Measurements from ENCODE around the gene ACO2.
"Not testable (repeated sequence)": the region's sequence is repeated elsewhere in the genome, so short reads cannot be mapped to it uniquely, and the experiment has no call there.

The ACO2 gene

GRCh38 chr22:41565403-41566054, 96.6 kb downstream of the ACO2 start:
- H3K36me3 ChIP-seq (ENCODE audit: control insufficient read depth in 1 of 2, insufficient read depth in 2 of 2, low read length in 2 of 2): no peaks in the 10 kb centered on the region
- H3K27me3 ChIP-seq (ENCODE audit: control insufficient read depth in 1 of 2, insufficient read depth in 2 of 2, low read length in 2 of 2): no peaks in the 10 kb centered on the region
- H3K9me3 ChIP-seq (ENCODE audit: control insufficient read depth in 1 of 2, low read length in 2 of 2): no peaks in the 10 kb centered on the region
- no peak overlapping the region for H3K9ac ChIP-seq (ENCODE audit: low read depth in 1 of 2, low read length in 2 of 2)
- H3K4me1 ChIP-seq (ENCODE audit: control insufficient read depth in 1 of 2, insufficient read depth in 2 of 2, low read length in 2 of 2): no peaks in the 10 kb centered on the region
- no peak overlapping the region for H3K27ac ChIP-seq (ENCODE audit: low read depth, low read length)
- no peak overlapping the region for H3K4me3 ChIP-seq (ENCODE audit: low read depth in 1 of 2, low read length in 2 of 2)

GRCh38 chr22:41567512-41567768, 98.5 kb downstream of the ACO2 start:
- H3K4me1 ChIP-seq (ENCODE audit: control insufficient read depth in 1 of 2, insufficient read depth in 2 of 2, low read length in 2 of 2): no peaks in the 10 kb centered on the region

DNA sequence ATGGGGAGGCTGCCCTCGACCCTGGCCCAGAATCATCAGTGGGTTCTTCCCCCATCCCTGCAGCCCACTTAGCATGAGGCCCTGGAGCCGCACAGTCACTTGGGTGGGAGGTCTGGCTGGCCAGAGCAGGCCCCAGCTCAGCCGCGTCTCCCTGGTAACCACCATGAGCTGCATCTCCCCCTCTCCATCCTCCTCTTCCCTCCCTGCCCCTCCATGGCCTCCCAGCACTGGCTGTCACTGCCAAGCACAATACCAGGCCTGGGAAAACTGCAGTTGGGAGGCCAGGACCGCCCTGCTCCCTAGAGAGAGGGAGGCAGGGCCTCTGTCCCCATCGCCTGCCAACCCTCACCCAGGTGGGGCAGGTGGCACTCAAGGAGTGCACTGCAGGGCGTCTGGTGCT, 99.9 kb downstream of the ACO2 start:
- no peak overlapping the region for H3K27ac ChIP-seq (ENCODE audit: low read depth, low read length)
- H3K9ac ChIP-seq (ENCODE audit: low read depth in 1 of 2, low read length in 2 of 2): no peak overlapping the region
- no peaks in the 10 kb centered on the region for H3K27me3 ChIP-seq (ENCODE audit: control insufficient read depth in 1 of 2, insufficient read depth in 2 of 2, low read length in 2 of 2)
- H3K4me3 ChIP-seq (ENCODE audit: low read depth in 1 of 2, low read length in 2 of 2): no peak overlapping the region
- no peaks in the 10 kb centered on the region for H3K4me1 ChIP-seq (ENCODE audit: control insufficient read depth in 1 of 2, insufficient read depth in 2 of 2, low read length in 2 of 2)
- no peaks in the 10 kb centered on the region for H3K36me3 ChIP-seq (ENCODE audit: control insufficient read depth in 1 of 2, insufficient read depth in 2 of 2, low read length in 2 of 2)
- no peaks in the 10 kb centered on the region for H3K9me3 ChIP-seq (ENCODE audit: control insufficient read depth in 1 of 2, low read length in 2 of 2)

More at GRCh38 chr22:41567512-41567768, 98.5 kb downstream of the ACO2 start:
- no peaks in the 10 kb centered on the region for H3K36me3 ChIP-seq (ENCODE audit: control insufficient read depth in 1 of 2, insufficient read depth in 2 of 2, low read length in 2 of 2)
- no peak overlapping the region for H3K27ac ChIP-seq (ENCODE audit: low read depth, low read length)
- no peaks in the 10 kb centered on the region for H3K9me3 ChIP-seq (ENCODE audit: control insufficient read depth in 1 of 2, low read length in 2 of 2)
- H3K9ac ChIP-seq (ENCODE audit: low read depth in 1 of 2, low read length in 2 of 2): no peak overlapping the region
- no peak overlapping the region for H3K4me3 ChIP-seq (ENCODE audit: low read depth in 1 of 2, low read length in 2 of 2)
- H3K27me3 ChIP-seq (ENCODE audit: control insufficient read depth in 1 of 2, insufficient read depth in 2 of 2, low read length in 2 of 2): no peaks in the 10 kb centered on the region

- Histone ChIP-seq H3K4me3 (ENCODE audit: low read depth in 1 of 2, low read length in 2 of 2) (no peak overlapping the region), H3K9ac (ENCODE audit: low read depth in 1 of 2, low read length in 2 of 2) (no peak overlapping the region), H3K36me3 (ENCODE audit: control insufficient read depth in 1 of 2, insufficient read depth in 2 of 2, low read length in 2 of 2) (peaks cover 0 to 3% of the 10 kb centered on the region in 2 donors), H3K27me3 (ENCODE audit: control insufficient read depth in 1 of 2, insufficient read depth in 2 of 2, low read length in 2 of 2) (no peaks in the 10 kb centered on the region), H3K27ac (ENCODE audit: low read depth, low read length) (no peak overlapping the region), H3K9me3 (ENCODE audit: control insufficient read depth in 1 of 2, low read length in 2 of 2) (no peaks in the 10 kb centered on the region), H3K4me1 (ENCODE audit: control insufficient read depth in 1 of 2, insufficient read depth in 2 of 2, low read length in 2 of 2) (no peaks in the 10 kb centered on the region)
Measured at GRCh38 chr22:41570221-41570620, 101.3 kb downstream of the ACO2 start.

GRCh38 chr22:41571786-41572185, 102.9 kb downstream of the ACO2 start:
- Histone ChIP-seq H3K27ac (ENCODE audit: low read depth, low read length) (no peak overlapping the region), H3K27me3 (ENCODE audit: control insufficient read depth in 1 of 2, insufficient read depth in 2 of 2, low read length in 2 of 2) (no peaks in the 10 kb centered on the region), H3K4me1 (ENCODE audit: control insufficient read depth in 1 of 2, insufficient read depth in 2 of 2, low read length in 2 of 2) (no peaks in the 10 kb centered on the region), H3K36me3 (ENCODE audit: control insufficient read depth in 1 of 2, insufficient read depth in 2 of 2, low read length in 2 of 2) (peaks cover 5 to 14% of the 10 kb centered on the region in 2 donors), H3K4me3 (ENCODE audit: low read depth in 1 of 2, low read length in 2 of 2) (no peak overlapping the region), H3K9me3 (ENCODE audit: control insufficient read depth in 1 of 2, low read length in 2 of 2) (no peaks in the 10 kb centered on the region), H3K9ac (ENCODE audit: low read depth in 1 of 2, low read length in 2 of 2) (no peak overlapping the region)

GRCh38 chr22:41572305-41572704, 103.4 kb downstream of the ACO2 start:
- not testable (repeated sequence) for H3K27ac ChIP-seq (ENCODE audit: low read depth, low read length); H3K4me3 ChIP-seq (ENCODE audit: low read depth in 1 of 2, low read length in 2 of 2); H3K9ac ChIP-seq (ENCODE audit: low read depth in 1 of 2, low read length in 2 of 2); H3K9me3 ChIP-seq (ENCODE audit: control insufficient read depth in 1 of 2, low read length in 2 of 2); H3K27me3 ChIP-seq (ENCODE audit: control insufficient read depth in 1 of 2, insufficient read depth in 2 of 2, low read length in 2 of 2); H3K4me1 ChIP-seq (ENCODE audit: control insufficient read depth in 1 of 2, insufficient read depth in 2 of 2, low read length in 2 of 2)
- peaks cover 10 to 19% of the 10 kb centered on the region in 2 donors for H3K36me3 ChIP-seq (ENCODE audit: control insufficient read depth in 1 of 2, insufficient read depth in 2 of 2, low read length in 2 of 2)

GRCh38 chr22:41573677-41574076, 104.8 kb downstream of the ACO2 start:
- no peaks in the 10 kb centered on the region for H3K27me3 ChIP-seq (ENCODE audit: control insufficient read depth in 1 of 2, insufficient read depth in 2 of 2, low read length in 2 of 2)
- no peak overlapping the region for H3K27ac ChIP-seq (ENCODE audit: low read depth, low read length)
- no peak overlapping the region for H3K4me3 ChIP-seq (ENCODE audit: low read depth in 1 of 2, low read length in 2 of 2)
- H3K9me3 ChIP-seq (ENCODE audit: control insufficient read depth in 1 of 2, low read length in 2 of 2): no peaks in the 10 kb centered on the region
- peaks cover 13 to 33% of the 10 kb centered on the region in 2 donors for H3K36me3 ChIP-seq (ENCODE audit: control insufficient read depth in 1 of 2, insufficient read depth in 2 of 2, low read length in 2 of 2)
- no peaks in the 10 kb centered on the region for H3K4me1 ChIP-seq (ENCODE audit: control insufficient read depth in 1 of 2, insufficient read depth in 2 of 2, low read length in 2 of 2)
- no peak overlapping the region for H3K9ac ChIP-seq (ENCODE audit: low read depth in 1 of 2, low read length in 2 of 2)

- no peak overlapping the region for H3K4me3 ChIP-seq (ENCODE audit: low read depth in 1 of 2, low read length in 2 of 2)
- peaks cover 14 to 44% of the 10 kb centered on the region in 2 donors for H3K36me3 ChIP-seq (ENCODE audit: control insufficient read depth in 1 of 2, insufficient read depth in 2 of 2, low read length in 2 of 2)
- no peaks in the 10 kb centered on the region for H3K4me1 ChIP-seq (ENCODE audit: control insufficient read depth in 1 of 2, insufficient read depth in 2 of 2, low read length in 2 of 2)
- H3K27me3 ChIP-seq (ENCODE audit: control insufficient read depth in 1 of 2, insufficient read depth in 2 of 2, low read length in 2 of 2): no peaks in the 10 kb centered on the region
- H3K27ac ChIP-seq (ENCODE audit: low read depth, low read length): no peak overlapping the region
- no peak overlapping the region for H3K9ac ChIP-seq (ENCODE audit: low read depth in 1 of 2, low read length in 2 of 2)
- H3K9me3 ChIP-seq (ENCODE audit: control insufficient read depth in 1 of 2, low read length in 2 of 2): no peaks in the 10 kb centered on the region
Measured at GRCh38 chr22:41574847-41575381, 106.0 kb downstream of the ACO2 start.

DNA sequence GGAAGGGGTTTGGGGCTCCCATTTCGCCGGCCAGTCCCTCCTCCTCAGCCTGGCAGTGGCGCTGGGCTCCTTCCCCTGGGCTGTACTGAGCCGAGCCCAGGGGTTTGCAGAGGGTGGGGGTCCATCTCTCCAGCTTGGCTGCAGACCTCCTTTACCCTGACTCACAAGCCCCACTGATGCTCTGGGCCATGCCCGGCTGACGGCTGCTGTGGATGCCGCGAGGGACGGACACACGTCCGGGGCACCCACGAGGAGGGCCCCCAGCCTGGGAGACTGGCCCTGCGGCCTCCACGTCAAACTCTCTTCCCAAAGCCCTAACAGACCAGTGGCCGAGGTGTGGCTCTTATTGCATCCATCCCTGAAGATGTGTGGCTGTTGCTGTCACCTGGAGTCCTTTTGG, 106.6 kb downstream of the ACO2 start:
- Histone ChIP-seq H3K9me3 (ENCODE audit: control insufficient read depth in 1 of 2, low read length in 2 of 2) (no peaks in the 10 kb centered on the region), H3K36me3 (ENCODE audit: control insufficient read depth in 1 of 2, insufficient read depth in 2 of 2, low read length in 2 of 2) (peaks cover 18 to 50% of the 10 kb centered on the region in 2 donors), H3K9ac (ENCODE audit: low read depth in 1 of 2, low read length in 2 of 2) (no peak overlapping the region), H3K27me3 (ENCODE audit: control insufficient read depth in 1 of 2, insufficient read depth in 2 of 2, low read length in 2 of 2) (no peaks in the 10 kb centered on the region), H3K4me1 (ENCODE audit: control insufficient read depth in 1 of 2, insufficient read depth in 2 of 2, low read length in 2 of 2) (no peaks in the 10 kb centered on the region), H3K4me3 (ENCODE audit: low read depth in 1 of 2, low read length in 2 of 2) (no peak overlapping the region), H3K27ac (ENCODE audit: low read depth, low read length) (no peak overlapping the region)

DNA sequence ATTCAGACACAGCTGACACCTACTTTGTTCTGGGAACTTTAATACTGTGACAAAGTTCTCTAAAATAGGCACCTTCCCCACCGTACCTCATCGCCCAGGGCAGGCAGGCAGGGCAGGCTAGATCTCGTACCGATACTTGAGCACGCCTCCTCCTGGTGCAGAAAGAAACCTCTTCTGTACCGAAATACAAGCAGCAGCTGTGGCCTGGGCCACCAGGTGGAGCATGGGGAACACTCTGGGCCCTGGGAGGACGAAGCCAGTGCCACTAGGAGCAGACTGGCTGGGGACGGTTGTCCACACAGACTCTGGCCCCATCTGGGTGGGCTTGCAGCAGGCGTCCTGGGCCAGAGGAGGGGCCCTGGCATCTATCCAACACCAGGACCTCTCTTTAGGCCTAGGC, 108.0 kb downstream of the ACO2 start:
- H3K9ac ChIP-seq (ENCODE audit: low read depth in 1 of 2, low read length in 2 of 2): no peak overlapping the region
- peaks cover 18 to 53% of the 10 kb centered on the region in 2 donors for H3K36me3 ChIP-seq (ENCODE audit: control insufficient read depth in 1 of 2, insufficient read depth in 2 of 2, low read length in 2 of 2)
- H3K27me3 ChIP-seq (ENCODE audit: control insufficient read depth in 1 of 2, insufficient read depth in 2 of 2, low read length in 2 of 2): no peaks in the 10 kb centered on the region
- H3K4me1 ChIP-seq (ENCODE audit: control insufficient read depth in 1 of 2, insufficient read depth in 2 of 2, low read length in 2 of 2): no peaks in the 10 kb centered on the region
- no peak overlapping the region for H3K27ac ChIP-seq (ENCODE audit: low read depth, low read length)
- H3K9me3 ChIP-seq (ENCODE audit: control insufficient read depth in 1 of 2, low read length in 2 of 2): no peaks in the 10 kb centered on the region
- no peak overlapping the region for H3K4me3 ChIP-seq (ENCODE audit: low read depth in 1 of 2, low read length in 2 of 2)

DNA sequence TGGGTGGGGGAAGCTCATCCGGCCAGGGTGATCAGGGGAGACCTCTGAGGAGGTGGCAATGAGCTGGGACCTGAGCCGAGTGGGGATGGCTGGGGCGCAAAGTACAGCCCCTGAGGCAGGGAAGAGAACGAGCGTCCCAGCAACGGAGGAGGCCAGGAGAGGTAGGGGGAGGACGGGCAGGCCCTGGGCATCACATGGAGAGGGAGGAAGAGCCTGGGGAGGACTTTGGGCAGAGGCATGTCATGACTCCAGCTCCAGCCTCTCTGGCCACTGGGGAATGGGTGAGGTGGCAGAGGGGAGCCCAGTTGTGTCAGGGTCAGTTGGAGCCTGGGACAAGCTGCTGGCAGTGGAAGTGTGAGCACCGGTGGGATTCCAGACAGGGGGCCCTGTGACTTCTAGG, 109.2 kb downstream of the ACO2 start:
- Histone ChIP-seq H3K36me3 (ENCODE audit: control insufficient read depth in 1 of 2, insufficient read depth in 2 of 2, low read length in 2 of 2) (peaks cover 18 to 64% of the 10 kb centered on the region in 2 donors), H3K9me3 (ENCODE audit: control insufficient read depth in 1 of 2, low read length in 2 of 2) (no peaks in the 10 kb centered on the region), H3K27me3 (ENCODE audit: control insufficient read depth in 1 of 2, insufficient read depth in 2 of 2, low read length in 2 of 2) (no peaks in the 10 kb centered on the region), H3K27ac (ENCODE audit: low read depth, low read length) (no peak overlapping the region), H3K4me1 (ENCODE audit: control insufficient read depth in 1 of 2, insufficient read depth in 2 of 2, low read length in 2 of 2) (no peaks in the 10 kb centered on the region), H3K4me3 (ENCODE audit: low read depth in 1 of 2, low read length in 2 of 2) (no peak overlapping the region), H3K9ac (ENCODE audit: low read depth in 1 of 2, low read length in 2 of 2) (no peak overlapping the region)

Data from duodenal mucosa (tissue), 2 donors.